Caco-2 (cell line): Measurements from ENCODE around the gene TAF4B. TPM values are rescaled to one million over a fixed set of nuclear protein-coding genes. Genes with fewer than 3 reads are reported as not detected.

ENCODE experiments used
- BruUV-seq: library from RNA; stranded (reverse); fragments of 400-500 nt; replicated peaks from 2 replicates; lab custom pipeline; 2021; lab: Mats Ljungman, UMichigan
- CTCF ChIA-PET: fragments of 300-600 bp; sonication (Branson Sonifier 250); formaldehyde crosslinking; loops from one replicate; lab custom pipeline; 2022; ENCODE audit warnings: antibody characterized with exemption; lab: Charles Lee
- POLR2A ChIA-PET: fragments of 300-600 bp; sonication (Branson Sonifier 250); formaldehyde crosslinking; loops from one replicate; lab custom pipeline; 2022; ENCODE audit warnings: antibody characterized with exemption; lab: Charles Lee
- DNase-seq, 2 experiments: peaks; one replicate each; pipeline versions ENCODE4 v3.0.0 to v3.0.0-alpha.2; 2020 to 2022
- H3K27me3 ChIP-seq: replicated peaks from 2 replicates; pipeline ENCODE4 v1.6.0; 2011; ENCODE audit warnings: low read length; ENCODE audit not compliant: control insufficient read depth, insufficient read depth
- H3K36me3 ChIP-seq: 2 replicates; pipeline ENCODE4 v1.5.1; 2011; ENCODE audit warnings: low read length; ENCODE audit not compliant: control insufficient read depth, insufficient read depth
- H3K4me1 ChIP-seq: fragments of 250-450 bp; sonication (Bioruptor Pico); 2 replicates; pipeline ENCODE4 v1.5.1; 2020; ENCODE audit warnings: mild to moderate bottlenecking
- H3K4me3 ChIP-seq: 2 replicates; pipeline ENCODE4 v1.5.1; 2011; ENCODE audit warnings: low read depth, mild to moderate bottlenecking, control low read depth, low read length
- H3K9me3 ChIP-seq: fragments of 250-450 bp; sonication (Bioruptor Pico); 2 replicates; pipeline ENCODE4 v1.5.1; 2020; ENCODE audit warnings: mild to moderate bottlenecking, moderate library complexity
- H3K27ac Mint-ChIP-seq: one replicate; pipeline ENCODE4 v1.8.0; 2022; ENCODE audit warnings: mixed read lengths; ENCODE audit not compliant: unreplicated experiment
- H3K27me3 Mint-ChIP-seq: one replicate; pipeline ENCODE4 v1.8.0; 2022; ENCODE audit warnings: mixed read lengths; ENCODE audit not compliant: insufficient read depth, unreplicated experiment
- H3K36me3 Mint-ChIP-seq: one replicate; pipeline ENCODE4 v1.8.0; 2022; ENCODE audit warnings: mild to moderate bottlenecking, mixed read lengths; ENCODE audit not compliant: insufficient read depth, unreplicated experiment
- H3K4me1 Mint-ChIP-seq: one replicate; pipeline ENCODE4 v1.8.0; 2022; ENCODE audit warnings: low read depth, mixed read lengths; ENCODE audit not compliant: unreplicated experiment
- H3K4me3 Mint-ChIP-seq: one replicate; pipeline ENCODE4 v1.8.0; 2022; ENCODE audit warnings: mild to moderate bottlenecking, moderate library complexity, mixed read lengths; ENCODE audit not compliant: unreplicated experiment
- H3K9me3 Mint-ChIP-seq: one replicate; pipeline ENCODE4 v1.8.0; 2022; ENCODE audit warnings: mixed read lengths; ENCODE audit not compliant: unreplicated experiment
- CTCF ChIP-seq, 2 experiments: fragments of 200-600 bp in 1 of 2; IDR thresholded peaks; 1 replicate in 1 of 2; 2 replicates in 1 of 2; pipeline versions ENCODE4 v1.5.1 to v1.8.0; 2011 to 2022; ENCODE audit warnings: antibody characterized with exemption in 1 of 2, control low read depth in 1 of 2, inconsistent platforms in 1 of 2, low read depth in 1 of 2, low read length in 1 of 2, mild to moderate bottlenecking in 1 of 2, moderate library complexity in 1 of 2; ENCODE audit not compliant: insufficient read depth in 1 of 2, severe bottlenecking in 1 of 2, unreplicated experiment in 1 of 2
- intact Hi-C: fragments of 100-400 bp; cut with micrococcal nuclease; formaldehyde crosslinking; loops from one replicate; pipeline ENCODE4 v1.10.0; 2022; ENCODE audit not compliant: unreplicated experiment
- total RNA-seq: library from RNA; stranded (reverse); gene quantifications from 2 replicates; pipeline ENCODE4 v1.2.3, GENCODE V29; 2022

The TAF4B gene
- total RNA-seq, 1 experiment from 2014 or later: 2.6 TPM

GRCh38 chr18:26307161-26307773 is 81.0 kb downstream of the TAF4B start:
- POLR2A ChIA-PET: no interaction called here

GRCh38 chr18:26309281-26309680 is 83.0 kb downstream of the TAF4B start:
- no peak for DNase-seq
- ChIA-PET CTCF (interaction anchor here (0.6 kb wide), 1 partner anchor 284 kb away, joined by 3 read pairs; no protein-coding TSS in a partner anchor), POLR2A (no interaction called here)
- Mint-ChIP-seq H3K4me1 (no peaks in the 10 kb centered on the region), H3K27me3 (no peaks in the 10 kb centered on the region), H3K27ac (no peak overlapping the region), H3K36me3 (no peaks in the 10 kb centered on the region), H3K9me3 (no peaks in the 10 kb centered on the region), H3K4me3 (no peak overlapping the region)
- H3K27me3 ChIP-seq: no peaks in the 10 kb centered on the region
- no peaks in the 10 kb centered on the region for H3K36me3 ChIP-seq
- no peak for TF ChIP-seq CTCF (IDR thresholded peaks at IDR 0.05; ENCODE audit: insufficient read depth in 1 of 2, low read depth in 1 of 2, low read length in 1 of 2, severe bottlenecking in 1 of 2, unreplicated experiment in 1 of 2)
- H3K4me1 ChIP-seq: no peaks in the 10 kb centered on the region
- intact Hi-C loops: loop anchor here (5.0 kb wide), 2 partner anchors 78 to 148 kb away; no protein-coding TSS in a partner anchor
- BruUV-seq: no TSS peak
- no peak overlapping the region for H3K4me3 ChIP-seq
- no peaks in the 10 kb centered on the region for H3K9me3 ChIP-seq

More at GRCh38 chr18:26307161-26307773, 81.0 kb downstream of the TAF4B start:
- H3K9me3 ChIP-seq: no peaks in the 10 kb centered on the region
- peak in 1 of 2 experiments; percentile 34 for DNase-seq
- Mint-ChIP-seq H3K4me3 (no peak overlapping the region), H3K4me1 (no peaks in the 10 kb centered on the region), H3K36me3 (no peaks in the 10 kb centered on the region), H3K27ac (no peak overlapping the region), H3K9me3 (no peaks in the 10 kb centered on the region), H3K27me3 (no peaks in the 10 kb centered on the region)
- H3K27me3 ChIP-seq: no peaks in the 10 kb centered on the region
- H3K4me3 ChIP-seq: no peak overlapping the region
- no TSS peak for BruUV-seq
- no peaks in the 10 kb centered on the region for H3K4me1 ChIP-seq
- peak; percentile 34 to 43 for TF ChIP-seq CTCF (IDR thresholded peaks at IDR 0.05; ENCODE audit: insufficient read depth in 1 of 2, low read depth in 1 of 2, low read length in 1 of 2, severe bottlenecking in 1 of 2, unreplicated experiment in 1 of 2)
- CTCF ChIA-PET: interaction anchor here (0.6 to 1.2 kb wide), 3 partner anchors 259 to 346 kb away, joined by 3 read pairs; no protein-coding TSS in a partner anchor
- intact Hi-C loops: loop anchor here (2.0 to 5.0 kb wide), 3 partner anchors 80 to 342 kb away; no protein-coding TSS in a partner anchor
- H3K36me3 ChIP-seq: no peaks in the 10 kb centered on the region

- H3K9me3 ChIP-seq: no peaks in the 10 kb centered on the region
- H3K4me1 Mint-ChIP-seq: no peaks in the 10 kb centered on the region
Observed at GRCh38 chr18:26312199-26312598, 86.0 kb downstream of the TAF4B start.

More at GRCh38 chr18:26312199-26312598, 86.0 kb downstream of the TAF4B start:
- intact Hi-C loops: no loop called here
- Histone ChIP-seq H3K36me3 (no peaks in the 10 kb centered on the region), H3K4me1 (no peaks in the 10 kb centered on the region), H3K4me3 (no peak overlapping the region), H3K27me3 (no peaks in the 10 kb centered on the region)
- H3K27me3 Mint-ChIP-seq: no peaks in the 10 kb centered on the region
- no peak overlapping the region for H3K27ac Mint-ChIP-seq
- no peaks in the 10 kb centered on the region for H3K9me3 Mint-ChIP-seq
- no peaks in the 10 kb centered on the region for H3K36me3 Mint-ChIP-seq
- ChIA-PET CTCF (no interaction called here), POLR2A (no interaction called here)
- BruUV-seq: no TSS peak
- DNase-seq: no peak
- TF ChIP-seq CTCF (IDR thresholded peaks at IDR 0.05; ENCODE audit: insufficient read depth in 1 of 2, low read depth in 1 of 2, low read length in 1 of 2, severe bottlenecking in 1 of 2, unreplicated experiment in 1 of 2): no peak
- H3K4me3 Mint-ChIP-seq: no peak overlapping the region
